ENCODE measurements around the gene TBC1D32.
"Not testable (repeated sequence)": the region's sequence is repeated elsewhere in the genome, so short reads cannot be mapped to it uniquely, and the experiment has no call there.

TBC1D32 gene

GRCh38 chr6:121301156-121301555 lies 33.1 kb downstream of the TBC1D32 start:
- H3K4me1 ChIP-seq (ENCODE audit: control insufficient read depth, insufficient read depth, low read length); H3K27ac ChIP-seq (ENCODE audit: extremely low read depth, low read depth, low read length); POLR2A ChIA-PET; CTCF ChIA-PET; H3K9me3 ChIP-seq (ENCODE audit: control insufficient read depth, insufficient read depth, low read depth, low read length); H3K4me3 ChIP-seq (ENCODE audit: low read depth, low read length): not testable (repeated sequence)
- 0 out of 2 replicates have a peak, but pooled peaks have one; percentile 14 for TF ChIP-seq ZNF580 (tag by site-specific recombination; IDR thresholded peaks at IDR 0.05)
- TF ChIP-seq ZNF146 (tag by site-specific recombination; IDR thresholded peaks at IDR 0.05) = peak; percentile 90
- peaks cover 0 to 18% of the 10 kb centered on the region in 2 experiments for H3K36me3 ChIP-seq (ENCODE audit: control insufficient read depth in 2 of 2, insufficient read depth in 1 of 2, low read length in 2 of 2)

- Histone ChIP-seq H3K4me3 (ENCODE audit: low read depth, low read length) (no peak overlapping the region), H3K9me3 (ENCODE audit: control insufficient read depth, insufficient read depth, low read depth, low read length) (no peaks in the 10 kb centered on the region), H3K4me1 (ENCODE audit: control insufficient read depth, insufficient read depth, low read length) (no peaks in the 10 kb centered on the region), H3K36me3 (ENCODE audit: control insufficient read depth in 2 of 2, insufficient read depth in 1 of 2, low read length in 2 of 2) (peaks cover 0 to 17% of the 10 kb centered on the region in 2 experiments), H3K27ac (ENCODE audit: extremely low read depth, low read depth, low read length) (no peak overlapping the region)
- TF ChIP-seq BCL11B (tag by site-specific recombination; IDR thresholded peaks at IDR 0.05; ENCODE audit: low read depth) (no peak), ZNF645 (tag by site-specific recombination; IDR thresholded peaks at IDR 0.05) (no peak), TRIM28 (IDR thresholded peaks at IDR 0.05; ENCODE audit: borderline replicate concordance, low read length) (no peak), ZNF223 (tag by site-specific recombination; IDR thresholded peaks at IDR 0.05) (no peak), ZNF133 (tag by site-specific recombination; IDR thresholded peaks at IDR 0.05) (no peak), ZBTB11 (tag by site-specific recombination; conservative IDR thresholded peaks at IDR 0.05; ENCODE audit: low read depth) (no peak), ZNF776 (tag by site-specific recombination; IDR thresholded peaks at IDR 0.05; ENCODE audit: borderline replicate concordance) (no peak), ZNF571 (tag by site-specific recombination; IDR thresholded peaks at IDR 0.05) (no peak), ZNF146 (tag by site-specific recombination; IDR thresholded peaks at IDR 0.05) (no peak), ZNF830 (tag by site-specific recombination; IDR thresholded peaks at IDR 0.05; ENCODE audit: low read depth) (no peak), KLF1 (tag by site-specific recombination; IDR thresholded peaks at IDR 0.05) (no peak), ZBTB10 (tag by site-specific recombination; IDR thresholded peaks at IDR 0.05) (no peak), ZNF510 (tag by site-specific recombination; IDR thresholded peaks at IDR 0.05; ENCODE audit: insufficient replicate concordance) (no peak), ZNF266 (tag by site-specific recombination; IDR thresholded peaks at IDR 0.05; ENCODE audit: low read depth) (no peak), ZNF138 (tag by site-specific recombination; IDR thresholded peaks at IDR 0.05; ENCODE audit: borderline replicate concordance) (no peak)
- CTCF ChIA-PET = no interaction called here
- POLR2A ChIA-PET = no interaction called here
Measured at GRCh38 chr6:121297694-121298093, 36.6 kb downstream of the TBC1D32 start.
